ENCODE data around the gene GLRA1.

The GLRA1 gene

DNA sequence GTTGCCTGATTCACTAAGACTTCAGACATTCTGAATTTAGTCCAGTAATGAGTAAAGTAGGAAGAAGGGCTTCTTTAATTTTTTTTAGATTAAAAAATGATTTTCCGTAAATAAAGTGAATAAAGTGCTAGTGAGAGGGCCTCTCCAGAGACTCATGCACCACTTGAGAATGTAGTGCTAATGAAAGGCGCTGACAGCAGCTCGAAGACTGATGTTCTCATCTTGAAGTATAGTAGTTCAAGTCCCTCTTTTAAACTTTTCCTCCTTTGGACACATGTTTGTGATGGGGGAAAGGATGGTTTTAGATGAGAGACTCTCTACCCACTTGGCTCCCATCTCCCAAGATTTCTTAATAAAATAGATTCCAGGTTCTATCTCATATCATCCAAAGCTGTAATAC is 104.4 kb downstream of the GLRA1 start:
- no peak for TF ChIP-seq ZFX (IDR thresholded peaks at IDR 0.05)
- TF ChIP-seq CTCF (conservative IDR thresholded peaks at IDR 0.05) = no peak
- H3K27ac ChIP-seq = no peak overlapping the region

GRCh38 chr5:151819830-151820229 is 104.8 kb downstream of the GLRA1 start:
- TF ChIP-seq CTCF (conservative IDR thresholded peaks at IDR 0.05) (no peak), ZFX (IDR thresholded peaks at IDR 0.05) (no peak)
- no peak overlapping the region for H3K27ac ChIP-seq

- no peak overlapping the region for H3K27ac ChIP-seq
- TF ChIP-seq ZFX (IDR thresholded peaks at IDR 0.05) = no peak
- TF ChIP-seq CTCF (conservative IDR thresholded peaks at IDR 0.05) = no peak
Observed at GRCh38 chr5:151815051-151815450, 109.6 kb downstream of the GLRA1 start.

DNA sequence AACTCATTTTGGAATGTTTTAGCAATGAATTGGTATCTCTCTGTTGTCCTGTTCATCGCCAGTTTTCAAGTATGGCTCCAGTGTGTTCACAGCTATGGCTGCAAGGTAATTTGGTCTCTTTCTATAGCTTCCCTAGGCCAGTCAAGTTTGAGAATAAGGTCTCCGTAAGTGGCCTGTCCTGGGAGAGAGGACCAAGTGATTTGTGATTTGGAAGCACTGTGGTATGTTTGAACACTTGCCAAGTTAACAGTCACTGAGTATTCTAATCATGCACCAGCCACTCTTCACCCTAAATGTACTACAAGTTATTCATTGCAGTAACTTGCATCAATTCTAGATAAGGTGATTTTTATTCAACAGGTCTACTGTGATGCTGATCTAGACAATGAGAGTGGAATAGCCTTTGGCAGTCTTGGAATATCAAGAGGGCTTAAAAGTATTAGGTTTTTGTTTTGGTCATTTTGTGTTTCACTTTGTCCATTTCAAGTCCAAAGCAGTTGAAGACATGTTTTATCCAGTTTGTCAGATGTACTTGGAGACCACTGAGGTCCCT is 111.8 kb downstream of the GLRA1 start:
- TF ChIP-seq ZFX (IDR thresholded peaks at IDR 0.05) (no peak), CTCF (conservative IDR thresholded peaks at IDR 0.05) (no peak)
- no peak overlapping the region for H3K27ac ChIP-seq

- TF ChIP-seq ZFX (IDR thresholded peaks at IDR 0.05) = no peak
- no peak for TF ChIP-seq CTCF (conservative IDR thresholded peaks at IDR 0.05)
Observed at GRCh38 chr5:151811593-151812321, 112.9 kb downstream of the GLRA1 start.

DNA sequence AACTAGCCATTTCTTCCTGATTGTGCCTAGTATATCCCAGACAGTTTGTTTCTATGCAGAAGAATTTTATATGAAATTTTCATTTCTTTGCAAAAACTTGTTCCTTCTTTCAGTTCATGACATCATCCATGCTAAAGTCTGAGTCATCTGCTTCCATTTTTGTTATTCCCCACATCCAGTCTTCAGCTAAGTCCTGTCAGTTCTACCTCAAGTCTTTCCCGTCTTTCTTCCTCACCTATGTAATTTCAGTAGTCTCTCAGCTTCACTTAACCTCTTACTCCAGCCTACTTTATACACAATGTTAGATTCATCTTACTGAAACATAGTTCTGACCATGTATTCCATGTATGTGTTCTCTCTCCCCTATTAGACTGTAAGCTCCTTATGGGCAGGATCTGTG is 113.8 kb downstream of the GLRA1 start:
- TF ChIP-seq ZFX (IDR thresholded peaks at IDR 0.05) = no peak
- no peak for TF ChIP-seq CTCF (conservative IDR thresholded peaks at IDR 0.05)
- H3K27ac ChIP-seq = no peak overlapping the region

More at GRCh38 chr5:151811593-151812321, 112.9 kb downstream of the GLRA1 start:
- no peak overlapping the region for H3K27ac ChIP-seq

DNA sequence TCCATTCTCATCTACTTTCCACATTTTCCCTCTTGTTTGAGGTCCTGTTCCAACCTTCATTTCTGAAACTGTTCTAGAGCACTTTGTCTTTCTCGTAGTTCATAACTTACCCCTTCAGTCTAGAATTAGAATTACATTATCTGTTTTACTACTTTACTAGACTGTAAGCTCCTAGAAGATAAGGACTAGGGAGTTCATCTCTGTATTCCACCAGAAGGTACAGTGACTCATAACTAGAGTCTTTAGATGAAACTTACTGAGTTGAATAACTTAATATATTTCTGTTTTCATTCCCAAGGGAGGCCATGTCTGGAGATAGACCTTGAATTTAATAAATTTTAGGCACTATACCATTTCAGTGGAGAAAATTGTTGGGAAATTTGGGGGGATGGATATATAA is 114.2 kb downstream of the GLRA1 start:
- no peak overlapping the region for H3K27ac ChIP-seq
- no peak for TF ChIP-seq ZFX (IDR thresholded peaks at IDR 0.05)
- TF ChIP-seq CTCF (conservative IDR thresholded peaks at IDR 0.05) = no peak
